ENCODE data around the gene SCUBE1.

GRCh38 chr22:43289976-43290721, 53.0 kb downstream of the SCUBE1 start:
- TF ChIP-seq POLR2AphosphoS5 (IDR thresholded peaks at IDR 0.05) (no peak), POLR2A (IDR thresholded peaks at IDR 0.05) (no peak)
